Lower lobe of right lung (tissue), 2 donors: ENCODE results near the gene TAF11L2. TPM values are rescaled to one million over a fixed set of nuclear protein-coding genes. Genes with fewer than 3 reads are reported as not detected.
"Not testable (repeated sequence)": the region's sequence is repeated elsewhere in the genome, so short reads cannot be mapped to it uniquely, and the experiment has no call there.

Experiments used
- ATAC-seq, 2 donors: fragments of 200-7000 bp; cut with Tn5 transposase; one replicate each; pipeline ENCODE4 v1.9.1; 2020 to 2022; ENCODE audit warnings: mild to moderate bottlenecking in 2 of 2, moderate library complexity in 2 of 2
- DNase-seq: peaks from one replicate; pipeline ENCODE4 v3.0.0-alpha.2; 2020
- H3K27ac ChIP-seq: fragments of 200-600 bp; one replicate; pipeline ENCODE4 v1.8.0; 2022
- H3K27me3 ChIP-seq: fragments of 200-600 bp; one replicate; pipeline ENCODE4 v1.8.0; 2022; ENCODE audit warnings: low read depth
- H3K36me3 ChIP-seq: fragments of 200-600 bp; one replicate; pipeline ENCODE4 v1.8.0; 2022; ENCODE audit warnings: mild to moderate bottlenecking
- H3K4me1 ChIP-seq: fragments of 200-600 bp; one replicate; pipeline ENCODE4 v1.8.0; 2022
- H3K4me3 ChIP-seq: fragments of 200-600 bp; one replicate; pipeline ENCODE4 v1.8.0; 2022; ENCODE audit warnings: mild to moderate bottlenecking
- H3K9me3 ChIP-seq: fragments of 200-600 bp; one replicate; pipeline ENCODE4 v1.8.0; 2022
- intact Hi-C: fragments of 100-400 bp; cut with DNase I; formaldehyde crosslinking; loops from one replicate; pipeline ENCODE4 v1.11.0; 2022
- total RNA-seq: library from RNA; stranded (reverse); fragmentation: NEBNext Ultra II Directional; extraction: Animal tissue kit (Norgen Biotek cat#: 25700); gene quantifications from one replicate; pipeline ENCODE4 v1.2.1, GENCODE V29; 2021
- donor health status: DM: no; HTN: yes; CAD: no; lungs with severe emphysema.

Gene TAF11L2
- total RNA-seq, 1 donor from 2014 or later = not detected

DNA sequence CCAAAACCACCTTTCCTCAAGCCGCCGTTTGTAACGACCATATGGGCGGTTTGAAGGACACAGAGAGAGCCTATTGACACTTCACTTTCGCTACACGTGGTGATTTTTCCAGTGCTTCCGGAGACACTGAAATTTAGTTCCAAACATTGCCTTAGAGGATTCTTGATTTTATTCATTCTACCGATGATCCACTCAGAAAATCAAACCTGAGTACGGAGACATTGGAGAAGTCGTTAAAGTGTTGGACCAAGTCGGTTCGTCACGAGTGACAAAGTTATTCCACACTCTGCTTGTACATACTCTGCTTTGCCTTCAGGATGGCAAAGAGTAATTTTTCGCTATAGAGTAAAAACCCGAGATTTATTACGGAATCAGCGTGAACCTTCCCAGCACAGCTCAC, 28.5 kb downstream of the TAF11L2 start:
- DNase-seq, H3K36me3 ChIP-seq, H3K9me3 ChIP-seq, H3K27me3 ChIP-seq, H3K4me3 ChIP-seq, H3K27ac ChIP-seq, ATAC-seq, intact Hi-C loops, H3K4me1 ChIP-seq: not testable (repeated sequence)

DNA sequence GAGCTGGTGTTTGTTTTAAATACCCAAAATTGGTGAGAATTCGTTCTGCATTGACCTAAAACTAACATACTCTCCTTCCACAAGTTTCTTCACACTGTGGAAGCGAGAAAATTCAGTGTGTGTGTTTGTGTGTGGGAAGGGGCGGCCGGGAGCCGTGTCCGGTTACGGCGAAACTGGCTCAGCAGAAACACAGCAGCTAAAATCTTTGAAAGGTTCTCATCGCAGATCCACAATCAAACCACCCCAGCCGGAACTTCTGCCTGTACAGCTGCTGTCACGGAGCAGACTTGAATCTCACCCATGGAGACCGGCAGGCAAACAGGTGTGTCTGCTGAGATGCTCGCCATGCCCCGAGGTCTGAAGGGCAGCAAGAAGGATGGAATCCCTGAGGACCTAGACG, 30.3 kb downstream of the TAF11L2 start, which contains the start of gene TAF11L6:
Gene TAF11L6 (plus strand): TSS at position 301 of the 400 bp plus-strand sequence.
- H3K4me1 ChIP-seq, ATAC-seq, H3K4me3 ChIP-seq, H3K36me3 ChIP-seq, H3K27ac ChIP-seq, DNase-seq, H3K27me3 ChIP-seq, intact Hi-C loops, H3K9me3 ChIP-seq: not testable (repeated sequence)

Other genes with a start within 250 kb of the TAF11L2 start
- gene TAF11L3, start 20.1 kb downstream of the TAF11L2 start, total RNA-seq = not detected
- not detected for gene TAF11L4, start 23.6 kb downstream of the TAF11L2 start, total RNA-seq
- gene TAF11L5, start 27.0 kb downstream of the TAF11L2 start, total RNA-seq = not detected
- gene TAF11L6, start 30.4 kb downstream of the TAF11L2 start, total RNA-seq = not detected
- gene TAF11L7, start 87.5 kb downstream of the TAF11L2 start, total RNA-seq = not detected
- gene TAF11L8, start 92.7 kb downstream of the TAF11L2 start, total RNA-seq = not detected
- not detected for gene TAF11L9, start 96.2 kb downstream of the TAF11L2 start, total RNA-seq
- gene TAF11L10, start 99.6 kb downstream of the TAF11L2 start, total RNA-seq = not detected
- gene TAF11L11, start 106.0 kb downstream of the TAF11L2 start, total RNA-seq = not detected
- gene TAF11L12, start 112.2 kb downstream of the TAF11L2 start, total RNA-seq = not detected
- gene TAF11L13, start 133.9 kb downstream of the TAF11L2 start, total RNA-seq = not detected
- gene TAF11L14, start 136.2 kb downstream of the TAF11L2 start, total RNA-seq = not detected